MM.1S (cell line): Measurements from ENCODE around the gene FAAP24.

ENCODE experiments used
- CTCF ChIP-seq: fragments of 300-600 bp; sonication (generic); IDR thresholded peaks from 2 replicates; pipeline ENCODE4 v1.5.1; 2016; ENCODE audit warnings: antibody characterized with exemption, low read length, mixed read lengths
- EZH2phosphoT487 ChIP-seq: fragments of 300-600 bp; sonication (generic); IDR thresholded peaks from 2 replicates; pipeline ENCODE4 v1.6.1; 2018; ENCODE audit warnings: antibody characterized with exemption, low read length

GRCh38 chr19:32997716-32998355 is 25.8 kb downstream of the FAAP24 start:
- TF ChIP-seq CTCF (no peak), EZH2phosphoT487 (no peak)
